Esophagus mucosa (tissue), 1 donor: ENCODE results near the gene TRIO. TPM values are rescaled to one million over a fixed set of nuclear protein-coding genes. Genes with fewer than 3 reads are reported as not detected.

Experiments used
- ATAC-seq: fragments of 200-7000 bp; cut with Tn5 transposase; one replicate; pipeline ENCODE4 v1.9.1; 2020
- total RNA-seq: library from RNA; stranded (reverse); gene quantifications from one replicate; pipeline ENCODE4 v1.2.4, GENCODE V29; 2023
- donor health status: DM: yes; HTN: yes; CAD: no.

TRIO gene
- total RNA-seq, 1 donor from 2014 or later = 42.0 TPM

DNA sequence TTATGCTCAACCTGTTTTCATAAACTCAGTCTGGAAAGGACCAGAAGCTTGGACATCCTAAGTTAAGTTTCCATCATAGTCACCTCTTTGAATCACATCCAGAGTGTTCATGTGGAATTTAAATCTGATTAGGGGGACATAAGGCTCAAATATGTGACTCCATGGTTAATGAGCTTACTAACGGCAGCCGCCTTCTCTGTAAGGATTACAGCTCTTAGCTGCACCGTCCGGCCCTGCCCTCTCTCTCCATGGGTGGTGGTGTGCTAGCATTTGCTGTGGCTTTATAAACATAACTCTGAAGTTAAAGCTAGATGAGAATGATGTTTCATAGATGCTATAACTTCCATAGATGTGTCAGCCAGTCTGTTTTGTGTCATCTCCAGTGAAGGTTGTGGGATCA is 156.5 kb downstream of the TRIO start:
- ATAC-seq = no peak

DNA sequence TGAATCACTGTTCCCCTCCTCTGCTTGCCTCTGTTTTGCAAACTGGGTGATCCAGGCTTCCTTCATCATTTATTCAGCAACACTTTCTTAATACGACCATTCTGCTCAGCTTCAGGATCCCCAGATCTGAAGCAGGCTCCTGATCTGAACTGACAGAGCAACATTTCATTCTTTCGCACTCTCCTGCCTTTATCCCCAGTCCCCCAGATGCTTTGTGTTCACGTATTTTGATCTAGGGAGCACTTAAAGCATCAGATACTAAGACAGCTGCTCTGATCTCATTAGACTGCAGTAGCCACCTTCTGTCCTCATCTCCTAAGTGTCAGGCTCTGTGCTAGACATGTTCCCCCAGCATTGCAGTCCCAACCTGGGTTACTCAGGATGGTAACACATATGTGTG is 158.0 kb downstream of the TRIO start:
- ATAC-seq = no peak

- no peak for ATAC-seq
These were observed 159.2 kb downstream of the TRIO start for GRCh38 chr5:14302330-14302729.

DNA sequence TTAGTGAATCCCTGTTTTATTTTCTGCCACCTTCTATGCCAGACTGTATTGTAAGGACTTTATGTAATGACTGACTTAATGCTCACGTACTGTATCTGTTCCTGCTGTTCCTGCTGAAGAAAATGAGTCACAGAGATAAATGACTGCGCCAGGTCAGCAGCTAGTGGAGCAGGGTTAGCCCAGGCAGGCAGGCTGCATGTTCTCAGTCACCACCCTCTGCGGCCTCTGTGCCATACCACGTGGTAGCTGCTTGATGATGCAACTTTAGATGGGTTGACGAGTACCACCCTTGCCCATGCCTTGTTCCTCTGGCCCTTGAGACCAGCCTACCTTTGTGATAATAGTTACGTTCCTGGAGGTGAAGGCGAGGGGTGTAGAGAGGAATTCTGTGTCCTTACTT is 161.9 kb downstream of the TRIO start:
- peak; percentile 100 for ATAC-seq

- no peak for ATAC-seq
These were observed 163.2 kb downstream of the TRIO start for GRCh38 chr5:14306329-14306815.

GRCh38 chr5:14308384-14309154 is 165.4 kb downstream of the TRIO start:
- ATAC-seq = no peak

DNA sequence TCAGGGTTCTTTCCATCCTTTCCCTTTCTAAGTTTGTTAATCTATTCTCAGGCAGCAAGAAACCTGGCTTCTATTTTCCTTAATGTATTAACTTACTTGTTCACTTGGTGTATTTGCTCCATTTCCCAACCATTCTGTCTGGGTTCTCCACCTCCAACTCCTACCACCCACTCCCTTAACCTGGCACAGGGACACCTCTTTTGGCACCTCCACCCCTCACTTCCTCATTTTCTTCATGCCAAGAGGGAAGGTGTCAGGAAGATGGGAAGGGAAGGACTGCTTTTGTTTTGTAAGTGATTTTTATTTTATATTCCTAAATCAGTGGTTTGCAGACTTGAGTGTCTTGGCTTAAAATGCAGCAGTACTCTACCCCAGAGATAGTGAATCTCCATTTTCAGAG is 166.1 kb downstream of the TRIO start:
- ATAC-seq = no peak

DNA sequence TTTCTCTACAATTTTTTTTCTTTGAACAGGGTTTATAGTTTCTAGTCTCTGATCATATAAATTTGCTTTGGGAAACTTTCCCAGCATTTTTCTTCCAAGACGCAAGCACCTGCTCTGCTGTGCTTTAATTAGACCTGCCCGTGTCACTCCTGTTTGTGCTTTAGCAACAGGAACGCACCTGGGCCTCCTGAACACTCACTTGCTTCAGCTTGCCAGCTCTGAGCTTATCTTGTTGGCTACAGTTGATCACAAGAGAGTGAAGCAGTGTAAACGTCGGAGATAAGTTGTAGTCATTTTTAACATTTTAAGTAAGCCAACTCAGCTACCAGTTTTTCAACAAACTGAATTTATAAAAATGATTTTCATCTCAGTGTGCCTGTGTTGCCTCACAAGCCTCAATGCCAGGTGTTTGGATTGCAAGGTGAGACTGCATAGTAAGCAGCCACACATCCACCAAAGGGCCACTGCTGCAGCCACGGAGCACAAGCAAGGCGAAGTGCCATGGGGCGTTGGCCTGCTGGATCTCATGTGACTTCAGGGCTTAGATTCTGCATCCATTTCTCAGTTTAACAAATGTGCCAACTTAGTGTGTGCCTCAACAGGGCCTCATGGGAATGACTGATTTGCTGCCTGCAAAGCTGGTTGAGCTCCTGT is 166.9 kb downstream of the TRIO start:
- no peak for ATAC-seq

GRCh38 chr5:14310901-14311300 is 167.8 kb downstream of the TRIO start:
- no peak for ATAC-seq

GRCh38 chr5:14313986-14314690 is 171.0 kb downstream of the TRIO start:
- ATAC-seq = no peak

DNA sequence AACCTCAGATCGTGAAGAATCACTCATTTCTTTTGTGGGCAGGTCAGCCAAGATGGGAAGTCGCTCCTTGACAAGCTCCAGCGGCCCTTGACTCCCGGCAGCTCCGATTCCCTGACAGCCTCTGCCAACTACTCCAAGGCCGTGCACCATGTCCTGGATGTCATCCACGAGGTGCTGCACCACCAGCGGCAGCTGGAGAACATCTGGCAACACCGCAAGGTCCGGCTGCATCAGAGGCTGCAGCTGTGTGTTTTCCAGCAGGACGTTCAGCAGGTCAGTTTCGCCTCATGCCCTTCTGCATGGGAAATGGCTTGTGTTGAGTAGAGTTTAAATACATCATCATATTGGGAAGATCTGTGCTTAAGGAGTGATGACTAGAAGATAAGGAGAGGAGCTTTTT is 173.3 kb downstream of the TRIO start:
- no peak for ATAC-seq

GRCh38 chr5:14319102-14319501 is 176.0 kb downstream of the TRIO start:
- ATAC-seq = peak; percentile 81

GRCh38 chr5:14321936-14322335 is 178.8 kb downstream of the TRIO start:
- no peak for ATAC-seq

GRCh38 chr5:14322437-14323187 is 179.5 kb downstream of the TRIO start:
- ATAC-seq = peak; percentile 67

- no peak for ATAC-seq
These were observed 180.3 kb downstream of the TRIO start for GRCh38 chr5:14323466-14323865.

DNA sequence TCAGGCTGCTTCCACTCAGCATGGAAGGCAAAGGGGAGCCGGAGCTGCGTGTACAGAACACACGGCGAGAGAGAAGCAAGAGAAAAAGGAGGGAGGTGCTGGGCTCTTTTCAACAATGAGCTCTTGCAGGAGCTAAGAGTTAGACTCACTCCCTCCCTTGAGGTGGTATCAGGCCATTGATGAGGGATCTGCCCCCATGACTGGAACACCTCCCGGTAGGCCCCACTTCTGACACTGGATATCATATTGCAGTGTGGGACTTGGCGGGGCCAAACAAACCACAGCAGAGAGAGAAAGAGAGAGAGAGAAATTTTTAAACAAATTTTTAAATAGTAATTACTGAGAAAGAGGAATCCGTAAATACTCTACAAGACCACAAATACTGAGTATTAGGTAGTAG is 182.2 kb downstream of the TRIO start:
- ATAC-seq = no peak

- no peak for ATAC-seq
These were observed 183.1 kb downstream of the TRIO start for GRCh38 chr5:14326035-14326903.

GRCh38 chr5:14327624-14328023 is 184.5 kb downstream of the TRIO start:
- no peak for ATAC-seq

DNA sequence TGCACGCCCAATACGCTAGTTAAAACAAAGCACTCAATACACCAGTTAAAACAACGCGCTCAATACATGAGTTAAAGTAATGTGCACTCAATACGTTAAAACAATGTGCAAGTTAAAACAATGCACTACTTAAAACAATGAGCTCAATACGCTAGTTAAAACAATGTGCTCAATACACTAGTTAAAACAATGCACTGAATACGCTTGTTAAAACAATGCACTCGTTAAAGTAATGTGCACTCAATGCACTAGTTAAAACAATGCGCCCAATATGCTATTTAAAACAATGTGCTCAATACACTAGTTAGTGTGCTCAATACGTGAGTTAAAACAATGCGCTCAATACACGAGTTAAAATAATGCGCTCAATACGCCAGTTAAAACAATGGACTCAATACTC is 185.0 kb downstream of the TRIO start:
- no peak for ATAC-seq

DNA sequence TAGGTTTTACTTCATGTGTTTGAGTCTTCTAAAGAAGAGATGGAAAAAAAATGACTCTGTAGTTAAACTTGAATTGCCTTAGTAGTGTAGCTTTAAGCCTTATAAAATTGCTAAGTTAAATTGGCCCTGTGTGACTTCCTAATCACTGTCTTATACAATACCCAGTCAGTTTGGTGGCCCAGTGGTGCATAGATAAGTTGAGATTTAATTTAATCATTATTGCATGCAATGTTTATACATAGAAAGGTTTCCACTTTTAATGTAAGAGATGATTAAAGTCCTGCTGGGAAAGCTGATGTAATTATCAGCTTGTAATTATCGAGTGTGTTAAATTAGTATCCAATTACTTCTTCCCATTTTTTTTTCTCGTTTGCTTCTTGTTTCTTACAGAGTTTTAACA is 187.1 kb downstream of the TRIO start:
- ATAC-seq = no peak

DNA sequence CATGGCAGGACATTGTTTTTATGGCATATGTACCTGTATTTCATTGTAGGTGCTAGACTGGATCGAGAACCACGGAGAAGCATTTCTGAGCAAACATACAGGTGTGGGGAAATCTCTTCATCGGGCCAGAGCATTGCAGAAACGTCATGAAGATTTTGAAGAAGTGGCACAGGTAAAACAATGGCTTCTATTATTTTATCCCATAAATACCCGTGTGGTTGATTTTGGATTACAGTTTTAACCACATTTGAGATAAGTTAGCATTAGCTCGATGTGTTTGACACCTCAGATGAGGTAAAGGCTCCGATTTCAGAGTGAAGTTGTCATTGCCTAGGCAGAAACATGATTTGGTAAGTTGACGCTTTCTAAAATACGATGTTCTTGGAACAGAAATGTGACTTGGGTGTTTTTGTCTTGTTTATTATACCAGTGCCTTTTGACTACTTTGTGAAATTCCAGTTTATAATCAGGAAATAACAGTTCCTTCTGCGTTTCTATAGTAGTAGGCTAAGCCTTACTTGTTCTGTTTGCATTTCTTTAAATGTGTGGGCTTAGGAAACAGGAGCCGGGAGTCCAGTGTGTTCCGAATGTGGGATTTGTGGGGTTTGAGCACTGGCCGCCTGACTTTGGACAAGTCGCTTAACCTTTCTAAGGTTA is 187.7 kb downstream of the TRIO start:
- no peak for ATAC-seq
